H1 (cell line): ENCODE results near the gene RGS6. TPM values are rescaled to one million over a fixed set of nuclear protein-coding genes. Genes with fewer than 3 reads are reported as not detected.

Experiments
- GABPA ChIP-seq: IDR thresholded peaks from 2 replicates; pipeline ENCODE4 v1.6.1; 2011; ENCODE audit warnings: mild to moderate bottlenecking, low read length, moderate library complexity, borderline replicate concordance; ENCODE audit not compliant: insufficient read depth
- JUND ChIP-seq: IDR thresholded peaks from 2 replicates; pipeline ENCODE4 v1.6.1; 2011; ENCODE audit warnings: mild to moderate bottlenecking, improper control_type of control experiment, low read length
- KDM1A ChIP-seq: fragments of 200-600, 300-600 bp; sonication (generic); IDR thresholded peaks from 2 replicates; pipeline ENCODE4 v1.7.1; 2016; ENCODE audit warnings: mild to moderate bottlenecking, low read length, borderline replicate concordance
- ZNF274 ChIP-seq: IDR thresholded peaks from 2 replicates; pipeline ENCODE4 v1.7.0; 2012; ENCODE audit warnings: low read length, borderline replicate concordance; ENCODE audit errors: extremely low read depth
- polyA plus RNA-seq, 7 experiments: library from polyadenylated mRNA; depleted of rRNA in 3 of 7; stranded (reverse) in 5 of 7; unstranded in 2 of 7; fragments of >200 nt in 5 of 7; fragments of 200-250 nt in 2 of 7; gene quantifications; 1 replicate in 5 of 7; 2 replicates in 1 of 7; 4 replicates in 1 of 7; pipeline versions ENCODE4 v1.2.1 to v1.2.3, GENCODE V29; 2011 to 2013; ENCODE audit warnings: missing spikeins in 2 of 7, mixed read lengths in 2 of 7
- total RNA-seq: library from RNA; stranded (reverse); fragmentation: NEBNext Ultra II Directional; extraction: Animal tissue kit (Norgen Biotek cat#: 25700); gene quantifications from 2 replicates; pipeline ENCODE4 v1.2.1, GENCODE V29; 2021

RGS6 gene
- total and polyA plus RNA-seq, 2 of the 8 experiments (the other 6 are each of a cell fraction or from before 2014, with no cell fraction given) = 0.26 to 1.1 TPM

DNA sequence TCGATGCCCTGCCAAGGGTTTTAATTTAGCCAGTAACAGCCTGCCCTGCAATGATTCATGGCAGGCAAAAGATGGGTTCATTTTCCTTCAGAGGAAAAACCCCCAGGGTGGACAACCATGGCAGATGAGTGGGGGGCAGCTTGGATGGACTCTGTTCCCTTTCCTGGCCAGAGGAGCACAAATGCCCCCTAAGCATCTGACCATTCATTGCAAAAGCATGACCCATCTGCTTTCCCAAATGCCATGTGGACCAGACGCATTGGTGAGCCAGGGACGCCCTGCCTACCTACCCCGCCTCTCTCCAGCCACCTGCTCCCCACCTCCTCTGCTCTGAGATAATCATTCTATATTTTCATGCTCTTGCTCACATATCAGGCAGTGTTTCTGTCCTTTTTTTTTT, 679.8 kb downstream of the RGS6 start (continued):
- TF ChIP-seq GABPA (no peak), JUND (no peak), KDM1A (no peak), ZNF274 (no peak)
